ENCODE measurements around the gene SRRM3. TPM values are rescaled to one million over a fixed set of nuclear protein-coding genes. Genes with fewer than 3 reads are reported as not detected.

The SRRM3 gene
- total and polyA plus RNA-seq, 9 of the 15 experiments (the other 6 are each of a cell fraction or from before 2014, with no cell fraction given), result 0.04 to 0.91 (median 0.46) TPM; not detected in 2

GRCh38 chr7:76300166-76300731, 98.6 kb downstream of the SRRM3 start (continued):
- TF ChIP-seq GTF3C2 (IDR thresholded peaks at IDR 0.05; ENCODE audit: borderline replicate concordance, extremely low read depth, insufficient read length) (no peak), BRD4 (IDR thresholded peaks at IDR 0.05) (no peak), CEBPG (CRISPR knock-in tag; IDR thresholded peaks at IDR 0.05) (no peak), CEBPG (tag; conservative IDR thresholded peaks at IDR 0.05 in 1 of 2, IDR thresholded peaks at IDR 0.05 in 1 of 2) (peak in 1 of 2 experiments; percentile 52; a peak in 1 of 4 replicates), ADNP (tag; IDR thresholded peaks at IDR 0.05) (peak; percentile 13; the same call in 1 of the 2 replicates), ATF3 (IDR thresholded peaks at IDR 0.05) (peak; percentile 58; the same call in 1 of the 2 replicates), ATF3 (CRISPR knock-in tag; conservative IDR thresholded peaks at IDR 0.05) (no peak), ZNF140 (CRISPR knock-in tag; IDR thresholded peaks at IDR 0.05) (no peak)

Data from K562 (cell line).